Adrenal gland (tissue), 12 donors: ENCODE data around the gene WNT3A. TPM values are rescaled to one million over a fixed set of nuclear protein-coding genes. Genes with fewer than 3 reads are reported as not detected.
"Not testable (repeated sequence)": the region's sequence is repeated elsewhere in the genome, so short reads cannot be mapped to it uniquely, and the experiment has no call there.

ENCODE experiments used
- DNase-seq, 7 donors: peaks; one replicate each; pipeline ENCODE4 v3.0.0-alpha.2; 2019 to 2020
- H3K27ac ChIP-seq, 5 donors: fragments of 200-600 bp; sonication (generic) in 4 of 5; 1 replicate in 3 of 5; 2 replicates in 2 of 5; pipeline versions ENCODE4 v1.5.1 to v1.8.0; 2016 to 2020; ENCODE audit warnings: mild to moderate bottlenecking in 1 of 5
- H3K27me3 ChIP-seq: fragments of 200-600 bp; 2 replicates; pipeline ENCODE4 v1.8.0; 2021
- H3K36me3 ChIP-seq, 2 donors: fragments of 200-600 bp; replicated peaks in 1 of 2; 1 replicate in 1 of 2; 2 replicates in 1 of 2; pipeline versions ENCODE4 v1.5.1 to v1.8.0; 2018 to 2022
- H3K4me1 ChIP-seq, 2 donors: fragments of 200-600 bp; replicated peaks in 1 of 2; 1 replicate in 1 of 2; 2 replicates in 1 of 2; pipeline versions ENCODE4 v1.5.1 to v1.8.0; 2018 to 2021
- H3K4me3 ChIP-seq, 4 donors: fragments of 200-600 bp; sonication (generic) in 3 of 4; one replicate each; pipeline ENCODE4 v1.5.1; 2016 to 2018
- H3K9me3 ChIP-seq, 3 donors: fragments of 200-600 bp; sonication (generic) in 1 of 3; replicated peaks in 1 of 3; 1 replicate in 2 of 3; 2 replicates in 1 of 3; pipeline versions ENCODE4 v1.5.1 to v1.8.0; 2016 to 2021
- WGBS, 4 donors: extraction: QIAGEN DNeasy Blood & Tissue Kit in 2 of 4; methylation state at CpG; one replicate each; pipeline versions ENCODE4 v1.1.5 to v1.1.7; 2013 to 2017; 5-methylcytosine and 5-hydroxymethylcytosine counted together
- intact Hi-C, 2 donors: fragments of 100-400 bp; cut with DNase I; formaldehyde crosslinking; loops; one replicate each; pipeline versions ENCODE4 v1.14.1 to v1.15.0; 2022 to 2023
- polyA plus RNA-seq, 3 donors: library from polyadenylated mRNA; stranded (reverse); fragments of 200-250 nt in 2 of 3; fragments of 350-450 nt in 1 of 3; fragmentation: Illumina TruSeq in 1 of 3; extraction: RNeasy Lipid Tissue Mini Kit (QIAGEN cat#74804) in 1 of 3; gene quantifications; one replicate each; pipeline ENCODE4 v1.2.3, GENCODE V29; 2013 to 2014
- total RNA-seq, 9 donors: library from RNA; depleted of rRNA in 4 of 9; stranded (reverse); fragments of >200 nt in 4 of 9; fragments of 120-200 nt in 1 of 9; fragmentation: NEBNext Ultra II Directional in 1 of 9; extraction: Animal tissue kit (Norgen Biotek cat#: 25700) in 1 of 9; gene quantifications; one replicate each; pipeline versions ENCODE4 v1.1.0 to v1.2.4, GENCODE V29; 2013 to 2023
- donor health status: healthy with polysubstance abuse.
- donor health status: Bipolar disorder and iron deficiency.
- donor health status: DM: yes; HTN: yes; CAD: no.
- donor health status: DM: no; HTN: no; CAD: no.
- donor health status: DM: no; HTN: no; CAD: no.
- donor health status: DM: yes; HTN: yes; CAD: no.

Gene WNT3A
- total and polyA plus RNA-seq, 12 donors: not detected

DNA sequence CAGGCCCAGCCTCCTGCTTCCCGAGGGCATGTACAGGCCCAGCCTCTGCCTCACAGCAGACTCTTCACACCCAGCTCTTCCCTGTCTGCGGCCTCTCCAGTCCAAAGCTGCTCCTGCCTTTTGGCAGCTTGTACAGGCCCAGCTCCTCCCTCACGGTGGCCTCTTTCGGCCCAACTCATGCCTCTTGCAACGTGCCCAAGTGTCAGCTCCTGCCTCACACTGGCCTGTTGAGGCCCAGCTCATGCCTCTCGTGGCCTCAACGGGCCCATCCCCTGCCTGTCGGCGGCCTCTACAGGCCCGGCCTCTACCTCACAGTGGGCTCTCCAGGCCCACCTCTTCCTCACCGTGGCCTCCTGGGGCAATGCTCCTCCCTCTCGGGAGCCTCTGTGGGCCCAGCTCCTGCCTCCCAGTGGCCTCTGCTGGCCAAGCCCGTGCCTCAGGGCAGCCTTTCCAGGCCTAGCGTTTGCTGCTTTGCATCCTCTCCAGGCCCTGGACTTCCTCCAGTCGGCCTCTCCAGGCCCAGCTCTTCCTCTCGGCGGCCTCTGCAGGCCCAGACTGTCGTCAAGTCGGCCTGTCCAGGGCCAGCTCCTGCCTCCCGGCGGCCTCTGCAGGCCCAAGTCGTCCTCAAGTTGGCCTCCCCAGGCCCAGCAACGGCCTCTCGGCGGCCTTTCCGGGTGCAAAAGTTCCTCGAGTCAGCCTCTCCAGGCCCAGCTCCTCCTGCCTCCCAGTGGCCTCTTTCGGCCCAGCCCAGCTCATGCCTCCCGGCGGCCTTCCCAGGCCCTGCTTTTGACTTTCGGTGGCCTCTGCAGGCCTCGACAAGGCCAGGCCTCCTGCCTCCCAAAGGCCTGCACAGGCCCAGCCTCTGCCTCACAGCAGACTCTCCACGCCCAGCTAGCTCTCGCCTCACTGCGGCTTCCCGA, 36.5 kb upstream of the WNT3A start:
- H3K27ac ChIP-seq, H3K9me3 ChIP-seq, intact Hi-C loops, H3K36me3 ChIP-seq, H3K27me3 ChIP-seq, H3K4me1 ChIP-seq, H3K4me3 ChIP-seq: not testable (repeated sequence)
- WGBS, 4 donors: 82 to 90% (median 88%) methylated on average over 20 to 36 of the region's 36 CpGs
- peak in 1 of 7 donors; percentile 3 for DNase-seq

DNA sequence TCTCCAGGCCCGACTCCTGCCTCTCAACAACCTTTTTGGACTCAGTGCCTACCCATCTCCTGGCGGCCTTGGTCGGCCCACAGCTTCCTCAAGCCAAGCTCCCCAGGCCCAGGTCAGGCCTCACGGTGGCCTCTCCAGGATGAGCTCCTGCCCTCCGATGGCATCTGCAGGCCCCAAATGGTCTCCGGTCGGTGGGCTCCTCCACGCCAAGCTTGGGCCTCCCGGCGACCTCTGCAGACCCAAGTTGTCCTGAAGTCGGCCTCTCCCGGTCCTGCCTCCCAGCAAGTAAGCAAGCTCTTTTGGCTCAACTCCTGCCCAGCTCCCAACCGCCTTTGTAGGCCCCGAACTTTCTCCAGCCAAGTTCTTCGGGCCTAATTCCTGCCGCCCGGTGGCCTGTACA, 35.6 kb upstream of the WNT3A start:
- H3K4me1 ChIP-seq, H3K27ac ChIP-seq, H3K4me3 ChIP-seq, H3K36me3 ChIP-seq, H3K9me3 ChIP-seq, H3K27me3 ChIP-seq, intact Hi-C loops: not testable (repeated sequence)
- WGBS, 4 donors: 95 to 98% (median 96%) methylated on average over 4 to 12 of the region's 17 CpGs; no CpG with 5 or more reads in 1 of the 4 donors
- DNase-seq: peak in 1 of 7 donors; percentile 11

DNA sequence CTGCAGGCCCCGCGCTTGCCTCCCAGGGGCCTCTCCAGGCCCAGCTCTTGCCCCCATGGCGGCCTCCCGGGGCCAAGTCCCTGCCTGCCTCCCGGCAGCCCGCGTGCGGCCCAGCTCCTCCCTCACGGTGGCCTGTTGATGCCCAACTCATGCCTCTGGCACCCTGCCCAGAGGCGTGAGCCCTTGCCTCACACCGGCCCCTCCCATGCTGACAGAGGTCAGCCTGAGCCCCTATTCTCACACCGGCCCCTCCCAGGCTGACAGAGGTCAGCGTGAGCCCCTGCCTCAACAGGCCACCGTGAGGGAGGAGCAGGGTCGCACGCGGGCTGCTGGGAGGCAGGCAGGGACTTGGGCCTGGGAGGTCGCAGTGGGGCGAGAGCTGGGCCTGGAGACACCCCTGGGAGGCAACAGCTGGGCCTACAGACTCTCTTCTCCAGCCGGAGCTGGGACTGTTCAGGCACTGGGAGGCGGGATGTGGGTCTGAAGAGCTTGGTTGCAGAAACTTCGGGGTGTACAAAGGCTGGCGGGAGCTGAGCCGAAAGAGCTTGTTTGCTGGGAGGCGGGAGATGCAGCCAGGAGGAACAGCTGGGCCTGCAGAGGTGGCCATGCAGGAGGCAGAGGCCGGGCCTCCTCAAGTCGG, 35.0 kb upstream of the WNT3A start:
- H3K27me3 ChIP-seq, H3K36me3 ChIP-seq, H3K4me3 ChIP-seq, H3K4me1 ChIP-seq, H3K27ac ChIP-seq, intact Hi-C loops, H3K9me3 ChIP-seq: not testable (repeated sequence)
- DNase-seq: peak in 1 of 7 donors; percentile 40
- 77 to 94% (median 86%) methylated on average over 9 to 23 of the region's 27 CpGs for WGBS, 4 donors

DNA sequence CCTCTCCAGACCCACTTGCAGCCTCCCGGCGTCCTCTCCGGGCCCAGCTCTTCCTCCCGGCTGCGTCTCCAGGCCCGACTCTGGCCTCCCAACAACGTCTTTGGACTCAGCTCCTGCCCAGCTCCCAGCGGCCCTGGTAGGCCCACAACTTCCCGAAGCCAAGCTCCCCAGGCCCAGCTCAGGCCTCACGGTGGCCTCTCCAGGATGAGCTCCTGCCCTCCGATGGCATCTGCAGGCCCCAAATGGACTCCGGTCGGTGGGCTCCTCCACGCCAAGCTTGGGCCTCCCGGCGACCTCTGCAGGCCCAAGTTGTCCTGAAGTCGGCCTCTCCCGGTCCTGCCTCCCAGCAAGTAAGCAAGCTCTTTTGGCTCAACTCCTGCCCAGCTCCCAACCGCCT, 34.5 kb upstream of the WNT3A start:
- H3K36me3 ChIP-seq, H3K4me3 ChIP-seq, intact Hi-C loops, H3K27me3 ChIP-seq, H3K27ac ChIP-seq, H3K9me3 ChIP-seq, H3K4me1 ChIP-seq, DNase-seq: not testable (repeated sequence)
- 85 to 96% (median 92%) methylated on average over 4 to 15 of the region's 19 CpGs for WGBS, 4 donors

DNA sequence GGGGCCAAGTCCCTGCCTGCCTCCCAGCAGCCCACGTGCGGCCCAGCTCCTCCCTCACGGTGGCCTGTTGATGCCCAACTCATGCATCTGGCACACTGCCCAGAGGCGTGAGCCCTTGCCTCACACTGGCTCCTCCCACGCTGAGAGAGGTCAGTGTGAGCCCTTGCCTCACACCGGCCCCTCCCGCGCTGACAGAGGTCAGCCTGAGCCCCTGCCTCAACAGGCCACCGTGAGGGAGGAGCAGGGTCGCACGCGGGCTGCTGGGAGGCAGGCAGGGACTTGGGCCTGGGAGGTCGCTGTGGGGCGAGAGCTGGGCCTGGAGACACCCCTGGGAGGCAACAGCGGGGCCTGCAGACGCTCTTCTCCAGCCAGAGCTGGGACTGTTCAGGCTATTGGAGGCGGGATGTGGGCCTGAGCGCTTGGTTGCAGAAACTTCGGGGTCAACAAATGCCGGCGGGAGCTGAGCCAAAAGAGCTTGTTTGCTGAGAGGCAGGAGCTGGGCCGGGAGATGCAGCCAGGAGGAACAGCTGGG, 33.9 kb upstream of the WNT3A start:
- H3K9me3 ChIP-seq, H3K4me3 ChIP-seq, H3K27ac ChIP-seq, intact Hi-C loops, H3K36me3 ChIP-seq, H3K27me3 ChIP-seq, H3K4me1 ChIP-seq: not testable (repeated sequence)
- peak; percentile 54 to 81 (median 73) for DNase-seq
- 63 to 93% (median 68%) methylated on average over 6 to 22 of the region's 22 CpGs for WGBS, 4 donors

DNA sequence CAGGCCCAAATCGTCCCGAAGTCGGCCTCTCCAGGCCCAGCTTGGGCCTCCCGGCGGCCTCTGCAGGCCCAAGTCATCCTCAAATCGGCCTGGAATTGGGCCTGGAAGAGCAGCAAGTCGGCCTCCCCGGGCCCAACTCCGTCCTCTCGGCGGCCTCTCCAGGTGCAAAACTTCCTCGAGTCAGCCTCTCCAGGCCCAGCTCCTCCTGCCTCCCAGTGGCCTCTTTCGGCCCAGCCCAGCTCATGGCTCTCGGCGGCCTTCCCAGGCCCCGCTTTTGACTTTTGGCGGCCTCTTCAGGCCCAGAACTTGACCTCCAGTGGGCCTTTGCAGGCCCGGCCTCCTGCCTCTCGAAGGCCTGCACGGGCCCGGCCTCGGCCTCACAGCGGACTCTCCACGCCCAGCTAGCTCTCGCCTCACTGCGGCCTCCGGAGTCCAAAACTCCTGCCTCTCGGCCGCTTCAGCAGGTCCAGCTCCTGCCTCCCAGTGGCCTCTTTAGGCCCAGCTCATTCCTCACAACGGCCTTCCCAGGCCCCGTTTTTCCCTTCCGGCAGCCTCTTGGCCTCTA, 33.0 kb upstream of the WNT3A start:
- H3K36me3 ChIP-seq, H3K4me3 ChIP-seq, H3K27me3 ChIP-seq, H3K4me1 ChIP-seq, H3K9me3 ChIP-seq, H3K27ac ChIP-seq, intact Hi-C loops, DNase-seq: not testable (repeated sequence)
- WGBS, 4 donors: 89 to 93% (median 91%) methylated on average over 10 to 31 of the region's 32 CpGs

DNA sequence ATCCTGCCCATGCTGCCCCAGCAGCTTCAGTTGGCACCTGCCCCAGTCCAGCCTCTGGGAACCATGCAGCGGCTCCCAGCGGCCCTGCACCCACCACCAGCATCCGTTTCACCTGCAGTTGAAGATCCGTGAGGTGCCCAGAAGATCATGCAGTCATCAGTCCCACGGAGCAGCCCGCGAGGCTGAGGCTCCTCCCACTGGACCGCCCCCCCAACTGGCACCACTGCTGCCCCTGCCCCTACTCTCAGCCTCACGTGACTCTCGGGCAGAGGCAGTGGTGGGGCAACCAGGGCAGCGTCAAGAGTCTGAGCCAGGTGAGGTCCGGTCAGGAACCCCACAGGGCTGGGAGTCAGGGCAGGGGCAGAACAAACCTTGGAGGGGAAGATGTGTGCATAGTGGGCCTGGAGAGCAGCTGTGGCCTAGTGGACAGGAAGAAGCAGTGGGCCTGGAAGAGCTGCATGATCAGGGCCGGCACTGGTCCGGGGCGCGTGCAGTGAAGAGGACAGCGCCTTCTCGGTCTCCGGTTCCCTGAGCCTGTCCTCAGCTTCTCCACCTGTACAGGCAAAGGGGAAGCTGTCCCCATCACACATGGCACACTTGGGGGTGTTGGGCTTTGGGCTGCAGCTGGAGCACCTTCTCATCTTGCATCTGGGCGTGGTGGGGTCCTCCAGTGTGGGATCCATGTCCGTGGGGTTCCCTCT, 31.1 kb upstream of the WNT3A start:
- H3K36me3 ChIP-seq, H3K4me3 ChIP-seq, H3K9me3 ChIP-seq, intact Hi-C loops, DNase-seq, H3K27me3 ChIP-seq, H3K4me1 ChIP-seq, H3K27ac ChIP-seq: not testable (repeated sequence)
- 80 to 87% (median 85%) methylated on average over 11 to 18 of the region's 21 CpGs; no CpG with 5 or more reads in 1 of the 4 donors for WGBS, 4 donors
